MCF 10A (cell line): ENCODE data around the gene LSM14B. TPM values are rescaled to one million over a fixed set of nuclear protein-coding genes. Genes with fewer than 3 reads are reported as not detected.

Experiments
- Bru-seq: library from RNA; stranded (reverse); fragments of 400-500 nt; gene quantifications from one replicate; lab custom pipeline; 2021; lab: Mats Ljungman, UMichigan
- BruChase-seq, 2 experiments: library from RNA; stranded (reverse); fragments of 400-500 nt; gene quantifications; one replicate each; lab custom pipeline; 2021; lab: Mats Ljungman, UMichigan
- BruUV-seq: library from RNA; stranded (reverse); fragments of 400-500 nt; replicated peaks from 2 replicates; lab custom pipeline; 2021; lab: Mats Ljungman, UMichigan
- CTCF ChIA-PET: fragments of 300-600 bp; sonication (Branson Sonifier 250); formaldehyde crosslinking; extraction: SDS; loops from one replicate; lab custom pipeline; 2021; ENCODE audit warnings: antibody characterized with exemption, inconsistent platforms; lab: Yijun Ruan, JAX
- POLR2A ChIA-PET: fragments of 300-600, 350-650 bp; sonication (Branson Sonifier 250); formaldehyde crosslinking; extraction: SDS; loops from one replicate; lab custom pipeline; 2020; ENCODE audit warnings: antibody characterized with exemption, inconsistent platforms; lab: Yijun Ruan, JAX
- DNase-seq: peaks from one replicate; pipeline ENCODE4 v3.0.0-alpha.2; 2018; ENCODE audit not compliant: unreplicated experiment
- H3K27ac Mint-ChIP-seq: one replicate; pipeline ENCODE4 v1.8.0; 2022; ENCODE audit warnings: mild to moderate bottlenecking, low read depth, mixed read lengths; ENCODE audit not compliant: unreplicated experiment
- H3K27me3 Mint-ChIP-seq: one replicate; pipeline ENCODE4 v1.8.0; 2022; ENCODE audit warnings: mixed read lengths; ENCODE audit not compliant: insufficient read depth, unreplicated experiment
- H3K36me3 Mint-ChIP-seq: one replicate; pipeline ENCODE4 v1.8.0; 2022; ENCODE audit warnings: mild to moderate bottlenecking, moderate library complexity, mixed read lengths; ENCODE audit not compliant: insufficient read depth, unreplicated experiment
- H3K4me1 Mint-ChIP-seq: one replicate; pipeline ENCODE4 v1.8.0; 2022; ENCODE audit warnings: mixed read lengths; ENCODE audit not compliant: insufficient read depth, unreplicated experiment
- H3K4me3 Mint-ChIP-seq: one replicate; pipeline ENCODE4 v1.8.0; 2022; ENCODE audit warnings: mild to moderate bottlenecking, moderate library complexity, mixed read lengths; ENCODE audit not compliant: unreplicated experiment
- H3K9me3 Mint-ChIP-seq: one replicate; pipeline ENCODE4 v1.8.0; 2022; ENCODE audit warnings: mixed read lengths; ENCODE audit not compliant: unreplicated experiment
- intact Hi-C: fragments of 100-400 bp; cut with micrococcal nuclease; formaldehyde crosslinking; loops from 2 replicates; pipeline ENCODE4 v1.14.1; 2022
- long read RNA-seq: library from polyadenylated mRNA; stranded (forward); transcript quantifications from one replicate; pipeline ENCODE4 v2.0.0, GENCODE V29; 2022
- total RNA-seq: library from RNA; stranded (reverse); gene quantifications from 2 replicates; pipeline ENCODE4 v1.2.3, GENCODE V29; 2022
- TF ChIP-seq, protein P1 (sequence below): fragments of 200-600 bp; IDR thresholded peaks from one replicate; pipeline ENCODE4 v1.8.0; 2022; ENCODE audit warnings: antibody characterized with exemption, mild to moderate bottlenecking; ENCODE audit not compliant: unreplicated experiment

The LSM14B gene
- total RNA-seq = 33.3 and 35.1 TPM in 2 replicates
- Bru-seq, nascent RNA = percentile 64 among the genes with signal in this experiment
- BruChase-seq, experiment 1, labeled RNA remaining after a 6-hour chase = percentile 83 among the genes with signal in this experiment
- percentile 80 among the genes with signal in this experiment for BruChase-seq, experiment 2, labeled RNA remaining after a 2-hour chase
- long read RNA-seq, partial matches to known transcripts = 0 of 3 reads
- long read RNA-seq, other reads (novel, unspliced or antisense) = 3 of 3 reads

DNA sequence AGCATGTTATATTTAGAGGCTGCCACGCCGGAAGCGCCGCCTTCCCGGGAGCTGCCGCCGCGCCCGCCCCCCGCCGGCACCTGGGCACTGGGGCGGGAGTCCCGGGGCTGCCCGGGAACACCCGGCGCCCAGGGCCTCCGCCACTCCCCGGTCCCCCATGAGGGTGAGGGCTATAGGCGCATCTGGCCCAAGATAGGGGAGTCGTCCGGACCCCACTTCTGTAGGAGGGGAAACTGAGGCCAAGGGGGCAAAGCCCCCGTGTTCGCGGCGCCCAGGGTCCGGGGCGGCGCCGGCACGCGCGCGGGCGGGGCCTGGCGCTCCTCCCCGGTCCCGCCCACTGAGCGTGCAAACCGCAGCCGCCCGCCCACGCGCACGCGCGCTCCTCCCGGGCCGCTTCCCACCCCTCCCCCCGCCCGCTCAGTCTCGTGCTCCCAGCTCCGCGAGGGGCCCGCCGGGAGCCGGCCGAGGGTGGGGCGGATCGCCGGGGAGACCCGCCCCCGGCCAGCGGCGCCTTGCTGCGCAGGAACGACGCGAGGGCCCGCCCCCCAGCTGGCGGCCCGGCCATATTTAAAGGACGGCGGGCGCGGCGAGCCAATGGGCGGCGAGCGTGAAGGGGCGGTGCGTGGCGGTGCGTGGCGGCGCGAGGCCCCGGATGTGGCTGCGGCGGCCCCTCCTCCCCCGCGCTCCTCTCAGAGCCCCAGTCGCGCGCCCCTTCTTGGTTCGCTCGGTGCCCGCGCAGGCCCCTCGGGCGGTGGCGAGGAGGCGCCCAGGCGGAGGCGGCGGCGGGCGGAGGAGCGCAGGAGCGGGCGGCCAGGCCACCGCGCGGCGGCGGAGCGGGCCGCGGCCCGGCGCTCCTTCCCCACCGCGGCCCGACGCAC is at the start of gene LSM14B:
TSS of gene LSM14B (plus strand) at position 700 of the 878 bp plus-strand sequence. CDS start 192 bp downstream, outside the sequence.
- H3K9me3 Mint-ChIP-seq = no peaks in the 10 kb centered on the region
- intact Hi-C loops = loop anchor here (1.0 kb wide), 1 partner anchor 56 kb away; no protein-coding TSS in a partner anchor
- H3K4me1 Mint-ChIP-seq = peaks cover 10% of the 10 kb centered on the region
- peak within 1 kb of the TSS; percentile 89 for H3K4me3 Mint-ChIP-seq
- H3K27ac Mint-ChIP-seq = peak within 1 kb of the TSS; percentile 95
- CTCF ChIA-PET = interaction anchor here (0.7 to 2.0 kb wide), 5 partner anchors 10 to 813 kb away, joined by 3 to 11 read pairs (median 6); no protein-coding TSS in a partner anchor
- H3K27me3 Mint-ChIP-seq = no peaks in the 10 kb centered on the region
- peak; percentile 94 for DNase-seq
- H3K36me3 Mint-ChIP-seq = peaks cover 40% of the 10 kb centered on the region
- no TSS peak for BruUV-seq
- POLR2A ChIA-PET = interaction anchor here (0.7 to 7.9 kb wide), 27 partner anchors 13 to 244 kb away, joined by 3 to 124 read pairs (median 4); partner anchors contain the start of genes MTG2, OSBPL2, PSMA7 and SS18L1
- TF ChIP-seq, protein P1, sequence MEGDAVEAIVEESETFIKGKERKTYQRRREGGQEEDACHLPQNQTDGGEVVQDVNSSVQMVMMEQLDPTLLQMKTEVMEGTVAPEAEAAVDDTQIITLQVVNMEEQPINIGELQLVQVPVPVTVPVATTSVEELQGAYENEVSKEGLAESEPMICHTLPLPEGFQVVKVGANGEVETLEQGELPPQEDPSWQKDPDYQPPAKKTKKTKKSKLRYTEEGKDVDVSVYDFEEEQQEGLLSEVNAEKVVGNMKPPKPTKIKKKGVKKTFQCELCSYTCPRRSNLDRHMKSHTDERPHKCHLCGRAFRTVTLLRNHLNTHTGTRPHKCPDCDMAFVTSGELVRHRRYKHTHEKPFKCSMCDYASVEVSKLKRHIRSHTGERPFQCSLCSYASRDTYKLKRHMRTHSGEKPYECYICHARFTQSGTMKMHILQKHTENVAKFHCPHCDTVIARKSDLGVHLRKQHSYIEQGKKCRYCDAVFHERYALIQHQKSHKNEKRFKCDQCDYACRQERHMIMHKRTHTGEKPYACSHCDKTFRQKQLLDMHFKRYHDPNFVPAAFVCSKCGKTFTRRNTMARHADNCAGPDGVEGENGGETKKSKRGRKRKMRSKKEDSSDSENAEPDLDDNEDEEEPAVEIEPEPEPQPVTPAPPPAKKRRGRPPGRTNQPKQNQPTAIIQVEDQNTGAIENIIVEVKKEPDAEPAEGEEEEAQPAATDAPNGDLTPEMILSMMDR = no peak

DNA sequence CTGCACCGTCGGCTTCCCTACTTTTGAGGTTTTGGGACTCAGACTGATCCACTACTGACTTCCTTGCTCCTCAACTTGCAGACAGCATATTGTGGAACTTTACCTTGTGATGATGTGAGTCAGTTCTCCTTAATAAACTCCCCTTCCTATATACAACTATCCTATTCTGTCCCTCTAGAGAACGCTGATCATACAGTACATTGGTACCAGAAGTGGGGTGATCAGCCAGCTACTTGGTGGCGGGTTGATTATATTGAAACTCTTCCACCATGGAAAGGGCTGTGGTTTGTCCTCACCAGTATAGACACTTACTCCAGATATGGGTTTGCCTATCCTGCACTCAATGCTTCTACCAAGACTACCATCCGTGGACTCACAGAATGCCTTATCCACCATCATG is 49.0 kb upstream of the LSM14B start:
- CTCF ChIA-PET = interaction anchor here (0.6 kb wide), 1 partner anchor 35 kb away, joined by 3 read pairs; no protein-coding TSS in a partner anchor
- no TSS peak for BruUV-seq

DNA sequence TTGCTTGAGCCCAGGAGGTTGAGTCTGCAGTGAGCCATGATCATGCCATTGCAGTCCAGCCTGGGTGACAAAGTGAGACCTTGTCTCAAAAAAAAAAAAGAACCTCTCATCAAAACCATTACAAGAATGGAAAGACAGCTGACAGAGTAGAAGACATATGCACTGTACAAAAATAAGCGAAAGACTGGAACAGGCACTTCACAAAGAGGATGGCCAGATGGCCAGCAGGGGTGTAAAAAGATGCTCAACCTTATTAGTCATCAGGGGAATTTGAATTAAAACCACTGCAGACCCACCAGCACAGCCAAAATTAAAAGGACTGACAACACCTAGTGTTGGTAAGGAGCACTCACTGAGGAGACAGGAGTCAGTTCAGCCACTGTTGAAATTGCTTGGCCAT is 43.1 kb upstream of the LSM14B start:
- no peak for DNase-seq
- peaks cover 18% of the 10 kb centered on the region for H3K9me3 Mint-ChIP-seq
- H3K4me1 Mint-ChIP-seq = no peaks in the 10 kb centered on the region
- H3K36me3 Mint-ChIP-seq = no peaks in the 10 kb centered on the region
- ChIA-PET CTCF (interaction anchor here (0.6 to 1.0 kb wide), 3 partner anchors 10 to 21 kb away, joined by 3 to 4 read pairs (median 3); no protein-coding TSS in a partner anchor), POLR2A (interaction anchor here (1.7 kb wide), 1 partner anchor 10 kb away, joined by 4 read pairs; no protein-coding TSS in a partner anchor)
- H3K4me3 Mint-ChIP-seq = no peak overlapping the region
- H3K27ac Mint-ChIP-seq = no peak overlapping the region
- TF ChIP-seq, protein P1 = no peak
- intact Hi-C loops = no loop called here
- no TSS peak for BruUV-seq
- no peaks in the 10 kb centered on the region for H3K27me3 Mint-ChIP-seq

More for the DNA sequence above, 49.0 kb upstream of the LSM14B start:
- Mint-ChIP-seq H3K4me1 (no peaks in the 10 kb centered on the region), H3K36me3 (no peaks in the 10 kb centered on the region), H3K4me3 (no peak overlapping the region), H3K9me3 (peaks cover 15% of the 10 kb centered on the region), H3K27me3 (no peaks in the 10 kb centered on the region), H3K27ac (no peak overlapping the region)
- intact Hi-C loops = no loop called here
- POLR2A ChIA-PET = no interaction called here
- TF ChIP-seq, protein P1 = no peak
- DNase-seq = no peak
